Gastrocnemius medialis (tissue), 4 donors: ENCODE data around the gene NEUROD2. TPM values are rescaled to one million over a fixed set of nuclear protein-coding genes. Genes with fewer than 3 reads are reported as not detected.

Source experiments
- ATAC-seq, 2 donors: fragments of 150-250 bp; one replicate each; pipeline ENCODE4 v1.9.1; 2016
- DNase-seq, 2 donors: peaks; one replicate each; pipeline ENCODE4 v3.0.0-alpha.2; 2019
- H3K27ac ChIP-seq, 4 donors: fragments of 200-600 bp; sonication (generic); 1 replicate in 1 of 4; 2 replicates in 3 of 4; pipeline ENCODE4 v1.5.1; 2016 to 2018; ENCODE audit warnings: mild to moderate bottlenecking in 2 of 4, moderate library complexity in 1 of 4
- H3K27me3 ChIP-seq, 3 donors: fragments of 200-600 bp; sonication (generic) in 2 of 3; 1 replicate in 1 of 3; 2 replicates in 2 of 3; pipeline versions ENCODE4 v1.5.1 to v1.6.0; 2016 to 2019; ENCODE audit warnings: mild to moderate bottlenecking in 1 of 3, moderate library complexity in 1 of 3
- H3K36me3 ChIP-seq, 2 donors: fragments of 200-600 bp; sonication (generic) in 1 of 2; one replicate each; pipeline ENCODE4 v1.5.1; 2017 to 2018
- H3K4me1 ChIP-seq, 2 donors: fragments of 200-600 bp; sonication (generic) in 1 of 2; one replicate each; pipeline ENCODE4 v1.5.1; 2016 to 2017; ENCODE audit warnings: mild to moderate bottlenecking in 2 of 2
- H3K4me3 ChIP-seq, 4 donors: fragments of 200-600 bp; sonication (generic) in 3 of 4; 1 replicate in 1 of 4; 2 replicates in 3 of 4; pipeline ENCODE4 v1.5.1; 2016 to 2019; ENCODE audit warnings: mild to moderate bottlenecking in 2 of 4
- H3K9me3 ChIP-seq, 3 donors: fragments of 200-600 bp; sonication (generic) in 2 of 3; 1 replicate in 1 of 3; 2 replicates in 2 of 3; pipeline ENCODE4 v1.5.1; 2016 to 2019
- POLR2A ChIP-seq, 2 donors: fragments of 450-650 bp; IDR thresholded peaks; one replicate each; pipeline ENCODE4 v1.6.1; 2017; ENCODE audit warnings: antibody characterized with exemption in 2 of 2, mild to moderate bottlenecking in 2 of 2, moderate library complexity in 2 of 2
- in situ Hi-C, 4 donors: fragments of 200-750 bp; cut with MboI; loops; one replicate each; pipeline versions ENCODE4 v1.15.0 to v1.8.0; 2017; ENCODE audit warnings: low sequenced_read_pairs in 4 of 4
- intact Hi-C: fragments of 100-400 bp; cut with DNase I; formaldehyde crosslinking; loops from one replicate; pipeline ENCODE4 v1.15.1; 2023; ENCODE audit warnings: low total_unique reads
- total RNA-seq, 4 donors: library from RNA; depleted of rRNA; stranded (reverse); fragments of >200 nt; gene quantifications; one replicate each; pipeline versions ENCODE4 v1.1.0 to v1.2.3, GENCODE V29; 2016
- TF ChIP-seq, protein P1 (sequence below), 5 experiments: fragments of 450-650 bp in 3 of 5; fragments of 200-600 bp in 2 of 5; sonication (generic) in 2 of 5; IDR thresholded peaks in 4 of 5; conservative IDR thresholded peaks in 1 of 5; 1 replicate in 4 of 5; 2 replicates in 1 of 5; pipeline ENCODE4 v1.5.1; 2016 to 2019; ENCODE audit warnings: antibody characterized with exemption in 5 of 5, mild to moderate bottlenecking in 3 of 5, moderate library complexity in 3 of 5

The NEUROD2 gene
- total RNA-seq, 4 donors from 2014 or later = not detected

DNA sequence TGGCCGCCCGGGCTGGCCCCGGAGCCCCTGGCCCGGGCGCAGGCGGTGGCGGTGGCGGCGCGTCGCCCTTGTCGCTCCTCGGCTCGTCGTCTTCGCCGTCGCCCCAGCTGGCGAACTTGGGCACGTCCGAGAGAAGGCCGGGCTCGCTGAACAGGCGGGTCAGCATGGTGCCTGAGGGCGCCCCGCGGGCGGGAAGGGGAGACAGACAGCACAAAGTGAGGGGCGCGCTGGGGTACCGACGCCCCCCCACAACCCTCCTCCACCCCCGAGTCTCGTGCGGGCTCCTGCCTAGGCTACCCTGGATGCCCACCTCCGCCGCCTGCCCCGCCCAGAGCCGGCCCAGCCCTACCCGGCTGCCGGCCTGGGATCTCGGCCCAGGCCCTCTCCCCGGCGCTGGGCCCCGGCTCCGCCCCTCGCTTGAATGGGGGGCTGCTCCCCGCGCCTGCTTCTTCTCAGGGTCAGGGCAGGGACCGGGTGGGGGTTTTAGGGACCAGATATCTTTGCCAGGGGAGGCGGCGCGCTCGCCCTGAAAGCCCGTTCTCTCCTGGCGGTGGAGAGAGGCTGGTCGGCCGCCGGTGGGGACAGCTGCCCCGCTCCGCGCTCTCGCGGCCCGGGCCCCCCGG is 1.2 kb downstream of the NEUROD2 start:
- Histone ChIP-seq H3K36me3 (no peaks in the 10 kb centered on the region), H3K9me3 (no peaks in the 10 kb centered on the region), H3K4me3 (peak overlapping the region; percentile 8 to 41 (median 29)), H3K4me1 (peaks cover 25% of the 10 kb centered on the region in 2 donors), H3K27me3 (peaks cover 78 to 88% (median 80%) of the 10 kb centered on the region in 3 donors), H3K27ac (no peak overlapping the region)
- no peak for DNase-seq
- in situ Hi-C loops (no loop called here), intact Hi-C loops (loop anchor here (1.0 kb wide), 1 partner anchor 38 kb away; no protein-coding TSS in a partner anchor)
- TF ChIP-seq POLR2A (IDR thresholded peaks at IDR 0.05) = no peak
- TF ChIP-seq, protein P1, sequence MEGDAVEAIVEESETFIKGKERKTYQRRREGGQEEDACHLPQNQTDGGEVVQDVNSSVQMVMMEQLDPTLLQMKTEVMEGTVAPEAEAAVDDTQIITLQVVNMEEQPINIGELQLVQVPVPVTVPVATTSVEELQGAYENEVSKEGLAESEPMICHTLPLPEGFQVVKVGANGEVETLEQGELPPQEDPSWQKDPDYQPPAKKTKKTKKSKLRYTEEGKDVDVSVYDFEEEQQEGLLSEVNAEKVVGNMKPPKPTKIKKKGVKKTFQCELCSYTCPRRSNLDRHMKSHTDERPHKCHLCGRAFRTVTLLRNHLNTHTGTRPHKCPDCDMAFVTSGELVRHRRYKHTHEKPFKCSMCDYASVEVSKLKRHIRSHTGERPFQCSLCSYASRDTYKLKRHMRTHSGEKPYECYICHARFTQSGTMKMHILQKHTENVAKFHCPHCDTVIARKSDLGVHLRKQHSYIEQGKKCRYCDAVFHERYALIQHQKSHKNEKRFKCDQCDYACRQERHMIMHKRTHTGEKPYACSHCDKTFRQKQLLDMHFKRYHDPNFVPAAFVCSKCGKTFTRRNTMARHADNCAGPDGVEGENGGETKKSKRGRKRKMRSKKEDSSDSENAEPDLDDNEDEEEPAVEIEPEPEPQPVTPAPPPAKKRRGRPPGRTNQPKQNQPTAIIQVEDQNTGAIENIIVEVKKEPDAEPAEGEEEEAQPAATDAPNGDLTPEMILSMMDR (IDR thresholded peaks at IDR 0.05 in 4 of 5, conservative IDR thresholded peaks at IDR 0.05 in 1 of 5) = no peak
- no peak for ATAC-seq

DNA sequence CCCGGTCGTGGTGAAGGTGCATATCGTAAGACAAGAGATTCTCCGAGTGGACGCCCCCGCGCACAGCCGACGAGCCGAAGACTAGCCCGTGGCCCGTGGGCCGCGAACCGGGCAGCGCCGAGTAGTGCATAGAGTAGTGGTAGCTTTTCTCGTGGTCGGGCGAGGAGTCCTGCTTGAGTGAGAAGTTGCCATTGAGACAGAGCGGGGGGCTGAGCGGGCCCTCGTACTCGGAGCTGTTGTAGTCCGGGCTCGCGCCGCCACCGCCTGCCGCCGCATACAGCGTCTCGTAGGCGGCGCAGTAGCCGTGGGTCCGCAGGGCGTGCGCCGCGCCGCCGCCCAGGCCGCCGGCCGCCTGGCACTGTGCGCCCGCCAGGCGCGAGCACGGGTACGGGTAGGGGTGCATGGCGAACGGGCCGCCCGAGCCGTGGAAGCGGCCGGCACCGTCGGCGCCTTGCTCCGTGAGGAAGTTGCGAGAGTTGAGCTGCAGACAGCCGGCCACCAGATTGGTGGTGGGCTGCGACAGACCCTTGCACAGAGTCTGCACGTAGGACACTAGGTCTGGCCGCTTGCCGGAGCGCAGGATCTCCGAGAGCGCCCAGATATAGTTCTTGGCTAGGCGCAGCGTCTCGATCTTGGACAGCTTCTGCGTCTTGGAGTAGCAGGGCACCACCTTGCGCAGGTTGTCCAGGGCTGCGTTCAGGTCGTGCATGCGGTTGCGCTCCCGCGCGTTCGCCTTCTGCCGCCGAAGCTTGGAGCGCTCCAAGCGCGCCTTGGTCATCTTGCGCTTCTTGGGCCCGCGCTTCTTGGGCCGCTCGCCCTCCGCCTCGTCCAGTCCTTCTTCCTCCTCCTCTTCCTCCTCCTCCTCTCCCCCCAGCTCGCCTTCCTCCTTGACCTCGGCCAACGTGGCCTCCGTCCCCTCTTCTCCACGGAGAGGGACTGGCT is 2.0 kb downstream of the NEUROD2 start:
- ATAC-seq = no peak

DNA sequence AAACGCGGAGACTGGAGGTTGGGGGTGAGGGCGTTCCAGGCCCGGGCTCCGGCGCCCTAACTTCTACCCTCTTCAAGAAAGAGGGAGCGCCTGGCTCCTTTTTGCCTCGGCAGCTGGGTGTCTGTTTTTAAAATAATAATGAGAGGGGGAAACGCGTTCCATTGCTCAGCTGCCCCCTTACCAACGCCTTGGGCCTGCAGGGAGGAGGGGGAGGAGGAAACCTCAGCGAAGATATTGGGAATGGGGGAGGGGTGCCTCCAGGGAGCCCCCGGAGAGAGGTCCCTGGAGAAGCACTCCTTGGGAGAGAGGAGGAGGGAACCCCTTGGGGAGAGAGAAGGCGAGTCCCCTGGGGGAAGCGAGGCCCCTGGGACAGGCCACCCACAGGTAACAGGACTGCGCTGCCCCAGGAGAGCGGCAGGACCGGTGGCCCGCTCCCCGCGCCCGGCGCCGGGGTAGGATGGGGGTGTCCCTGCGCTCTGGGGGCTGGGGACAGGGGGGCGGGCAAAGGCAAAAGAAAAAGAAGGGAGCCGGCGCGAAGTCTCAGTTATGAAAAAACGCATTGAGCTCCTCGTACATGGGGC is 2.7 kb downstream of the NEUROD2 start:
- H3K36me3 ChIP-seq = no peaks in the 10 kb centered on the region
- H3K4me3 ChIP-seq = peak overlapping the region in 1 of 4 donors; percentile 31
- peaks cover 90 to 97% (median 95%) of the 10 kb centered on the region in 3 donors for H3K27me3 ChIP-seq
- TF ChIP-seq POLR2A (IDR thresholded peaks at IDR 0.05) = no peak
- TF ChIP-seq, protein P1 (IDR thresholded peaks at IDR 0.05 in 4 of 5, conservative IDR thresholded peaks at IDR 0.05 in 1 of 5) = no peak
- in situ Hi-C loops = no loop called here
- peaks cover 25% of the 10 kb centered on the region in 2 donors for H3K4me1 ChIP-seq
- no peak for DNase-seq
- no peaks in the 10 kb centered on the region for H3K9me3 ChIP-seq
- no peak for ATAC-seq
- no peak overlapping the region for H3K27ac ChIP-seq
- intact Hi-C loops = no loop called here

More for the DNA sequence above, 2.0 kb downstream of the NEUROD2 start:
- no peak for DNase-seq
- peaks cover 86 to 96% (median 88%) of the 10 kb centered on the region in 3 donors for H3K27me3 ChIP-seq
- H3K4me3 ChIP-seq = peak overlapping the region in 3 of 4 donors; percentile 21 to 41 (median 37)
- peaks cover 25% of the 10 kb centered on the region in 2 donors for H3K4me1 ChIP-seq
- no peak for TF ChIP-seq POLR2A (IDR thresholded peaks at IDR 0.05)
- TF ChIP-seq, protein P1 (IDR thresholded peaks at IDR 0.05 in 4 of 5, conservative IDR thresholded peaks at IDR 0.05 in 1 of 5) = no peak
- no peak overlapping the region for H3K27ac ChIP-seq
- H3K9me3 ChIP-seq = no peaks in the 10 kb centered on the region
- in situ Hi-C loops = no loop called here
- no peaks in the 10 kb centered on the region for H3K36me3 ChIP-seq
- intact Hi-C loops = loop anchor here (1.0 kb wide), 1 partner anchor 39 kb away; no protein-coding TSS in a partner anchor

DNA sequence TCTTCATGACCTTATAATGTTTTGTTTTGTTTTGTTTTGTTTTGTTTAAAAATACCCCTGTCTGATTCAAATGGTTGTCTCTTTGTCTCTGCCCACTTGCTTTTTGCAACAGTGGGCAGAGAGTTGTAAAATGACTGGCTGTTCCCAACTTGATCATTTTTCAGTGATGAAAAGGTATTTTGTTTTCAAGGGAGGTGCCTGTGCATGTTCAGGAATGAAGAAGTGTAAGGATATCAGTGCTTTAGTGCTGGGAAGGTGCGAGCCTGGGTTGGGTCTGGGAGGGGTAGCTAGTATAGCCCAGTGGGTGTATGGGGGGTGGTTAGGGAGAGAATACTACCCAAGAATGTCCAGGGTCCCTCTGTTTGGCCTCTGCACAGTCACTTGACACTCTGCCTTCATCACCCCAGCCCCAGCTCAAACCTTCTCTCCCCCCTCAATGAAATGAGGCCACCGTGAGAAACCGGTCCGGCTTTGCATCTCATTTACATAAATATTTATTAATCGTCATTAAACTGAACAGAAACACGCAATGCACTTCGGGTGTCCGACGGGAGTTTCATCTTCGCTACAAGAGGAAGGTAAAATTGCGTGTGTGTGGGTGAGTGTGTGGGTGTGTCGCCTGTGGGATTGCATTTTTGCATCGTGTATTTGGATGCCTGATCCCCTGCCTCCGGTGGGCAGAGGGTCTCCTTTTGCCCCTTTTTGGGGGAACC is 4.3 kb downstream of the NEUROD2 start:
- Histone ChIP-seq H3K27me3 (peaks cover 94 to 98% (median 97%) of the 10 kb centered on the region in 3 donors), H3K4me3 (no peak overlapping the region), H3K4me1 (peaks cover 33 to 35% of the 10 kb centered on the region in 2 donors), H3K9me3 (no peaks in the 10 kb centered on the region), H3K27ac (no peak overlapping the region), H3K36me3 (no peaks in the 10 kb centered on the region)
- ATAC-seq (no peak), DNase-seq (no peak)
- intact Hi-C loops = no loop called here
- in situ Hi-C loops = no loop called here
- TF ChIP-seq, protein P1 (IDR thresholded peaks at IDR 0.05 in 4 of 5, conservative IDR thresholded peaks at IDR 0.05 in 1 of 5) = no peak
- no peak for TF ChIP-seq POLR2A (IDR thresholded peaks at IDR 0.05)
